ENCODE results near the gene STOX2.

Gene STOX2

GRCh38 chr4:183932576-183932975 is 27.5 kb downstream of the STOX2 start:
- Histone ChIP-seq H3K4me3 (ENCODE audit: insufficient read depth, low read length, poor library complexity, severe bottlenecking) (no peak overlapping the region), H3K36me3 (ENCODE audit: low read length) (no peaks in the 10 kb centered on the region), H3K9me3 (ENCODE audit: insufficient read depth, low read length) (no peaks in the 10 kb centered on the region), H3K27me3 (ENCODE audit: low read length) (no peaks in the 10 kb centered on the region), H3F3A (ENCODE audit: insufficient read depth) (no peaks in the 10 kb centered on the region), H3K9me2 (replicated peaks; ENCODE audit: insufficient read depth, low read length) (no peaks in the 10 kb centered on the region), H2AFZ (ENCODE audit: low read depth, low read length, severe bottlenecking) (no peak overlapping the region), H3K4me2 (ENCODE audit: low read depth, low read length, poor library complexity, severe bottlenecking) (no peak overlapping the region), H3K27ac (ENCODE audit: low read depth, low read length) (no peak overlapping the region), H3K9ac (ENCODE audit: low read length) (no peak overlapping the region), H3K79me2 (ENCODE audit: insufficient read depth, low read length) (no peaks in the 10 kb centered on the region), H4K20me1 (ENCODE audit: low read depth, low read length) (no peaks in the 10 kb centered on the region)
- no peak for TF ChIP-seq CTCF (IDR thresholded peaks at IDR 0.05; ENCODE audit: insufficient read depth, low read length, poor library complexity, severe bottlenecking)

- no peak for TF ChIP-seq EZH2phosphoT487 (conservative IDR thresholded peaks at IDR 0.05; ENCODE audit: low read length)
- TF ChIP-seq CTCF (IDR thresholded peaks at IDR 0.05; ENCODE audit: insufficient read depth, low read length, poor library complexity, severe bottlenecking) = no peak
- H3K79me2 ChIP-seq (ENCODE audit: insufficient read depth, low read length) = no peaks in the 10 kb centered on the region
- H3K27me3 ChIP-seq (ENCODE audit: low read length) = no peaks in the 10 kb centered on the region
- no peaks in the 10 kb centered on the region for H3F3A ChIP-seq (ENCODE audit: insufficient read depth)
- no peak overlapping the region for H2AFZ ChIP-seq (ENCODE audit: low read depth, low read length, severe bottlenecking)
- no peak overlapping the region for H3K27ac ChIP-seq (ENCODE audit: low read depth, low read length)
- no peaks in the 10 kb centered on the region for H3K9me2 ChIP-seq (replicated peaks; ENCODE audit: insufficient read depth, low read length)
- no peaks in the 10 kb centered on the region for H4K20me1 ChIP-seq (ENCODE audit: low read depth, low read length)
- H3K4me2 ChIP-seq (ENCODE audit: low read depth, low read length, poor library complexity, severe bottlenecking) = no peak overlapping the region
- H3K9ac ChIP-seq (ENCODE audit: low read length) = no peak overlapping the region
- no peaks in the 10 kb centered on the region for H3K9me3 ChIP-seq (ENCODE audit: insufficient read depth, low read length)
- no peak overlapping the region for H3K4me3 ChIP-seq (ENCODE audit: insufficient read depth, low read length, poor library complexity, severe bottlenecking)
- H3K36me3 ChIP-seq (ENCODE audit: low read length) = no peaks in the 10 kb centered on the region
These were observed 29.7 kb downstream of the STOX2 start for GRCh38 chr4:183934761-183935160.

- H3K4me2 ChIP-seq (ENCODE audit: low read depth, low read length, poor library complexity, severe bottlenecking) = no peak overlapping the region
- no peaks in the 10 kb centered on the region for H3K27me3 ChIP-seq (ENCODE audit: low read length)
- H3F3A ChIP-seq (ENCODE audit: insufficient read depth) = no peaks in the 10 kb centered on the region
- no peaks in the 10 kb centered on the region for H3K9me3 ChIP-seq (ENCODE audit: insufficient read depth, low read length)
- H3K9me2 ChIP-seq (replicated peaks; ENCODE audit: insufficient read depth, low read length) = no peaks in the 10 kb centered on the region
- TF ChIP-seq CTCF (IDR thresholded peaks at IDR 0.05; ENCODE audit: insufficient read depth, low read length, poor library complexity, severe bottlenecking) = no peak
- no peak for TF ChIP-seq EZH2phosphoT487 (conservative IDR thresholded peaks at IDR 0.05; ENCODE audit: low read length)
- no peaks in the 10 kb centered on the region for H3K79me2 ChIP-seq (ENCODE audit: insufficient read depth, low read length)
- H3K4me3 ChIP-seq (ENCODE audit: insufficient read depth, low read length, poor library complexity, severe bottlenecking) = no peak overlapping the region
- H3K36me3 ChIP-seq (ENCODE audit: low read length) = no peaks in the 10 kb centered on the region
- H4K20me1 ChIP-seq (ENCODE audit: low read depth, low read length) = no peaks in the 10 kb centered on the region
- H3K27ac ChIP-seq (ENCODE audit: low read depth, low read length) = no peak overlapping the region
- no peak overlapping the region for H2AFZ ChIP-seq (ENCODE audit: low read depth, low read length, severe bottlenecking)
- H3K9ac ChIP-seq (ENCODE audit: low read length) = no peak overlapping the region
These were observed 30.4 kb downstream of the STOX2 start for GRCh38 chr4:183935355-183936005.
